Uterus (tissue), 4 donors: ENCODE measurements around the gene VPS35L. TPM values are rescaled to one million over a fixed set of nuclear protein-coding genes. Genes with fewer than 3 reads are reported as not detected.

Experiments used
- DNase-seq, 2 donors: peaks; one replicate each; pipeline ENCODE4 v3.0.0-alpha.2; 2019 to 2020
- H3K27ac ChIP-seq, 2 donors: fragments of 200-600 bp; sonication (generic); 1 replicate in 1 of 2; 2 replicates in 1 of 2; pipeline ENCODE4 v1.5.1; 2016 to 2018
- H3K27me3 ChIP-seq, 2 donors: fragments of 200-600 bp; sonication (generic); one replicate each; pipeline ENCODE4 v1.5.1; 2018 to 2019; ENCODE audit warnings: control low read depth in 1 of 2
- H3K36me3 ChIP-seq, 2 donors: fragments of 200-600 bp; sonication (generic); one replicate each; pipeline ENCODE4 v1.5.1; 2019; ENCODE audit warnings: control low read depth in 1 of 2
- H3K4me1 ChIP-seq, 2 donors: fragments of 200-600 bp; sonication (generic); one replicate each; pipeline ENCODE4 v1.5.1; 2018 to 2019; ENCODE audit warnings: control low read depth in 1 of 2
- H3K4me3 ChIP-seq, 2 donors: fragments of 200-600 bp; sonication (generic); 1 replicate in 1 of 2; 2 replicates in 1 of 2; pipeline ENCODE4 v1.5.1; 2018 to 2019; ENCODE audit warnings: mild to moderate bottlenecking in 1 of 2
- H3K9me3 ChIP-seq, 2 donors: fragments of 200-600 bp; sonication (generic); one replicate each; pipeline ENCODE4 v1.5.1; 2019; ENCODE audit warnings: control low read depth in 1 of 2
- CTCF ChIP-seq, 4 experiments: fragments of 200-600 bp in 2 of 4; fragments of 450-650 bp in 2 of 4; sonication (generic) in 2 of 4; IDR thresholded peaks; one replicate each; pipeline ENCODE4 v1.5.1; 2016 to 2019; ENCODE audit warnings: antibody characterized with exemption in 4 of 4, mild to moderate bottlenecking in 2 of 4, moderate library complexity in 1 of 4
- POLR2A ChIP-seq, 2 donors: fragments of 450-650 bp; IDR thresholded peaks; one replicate each; pipeline ENCODE4 v1.6.1; 2016; ENCODE audit warnings: antibody characterized with exemption in 2 of 2, mild to moderate bottlenecking in 1 of 2, moderate library complexity in 1 of 2
- intact Hi-C: fragments of 100-400 bp; cut with DNase I; formaldehyde crosslinking; loops from one replicate; pipeline ENCODE4 v1.15.1; 2023; ENCODE audit warnings: low total_unique reads
- total RNA-seq, 4 donors: library from RNA; depleted of rRNA in 3 of 4; stranded (reverse); fragments of >200 nt in 3 of 4; gene quantifications; one replicate each; pipeline versions ENCODE4 v1.1.0 to v1.2.4, GENCODE V29; 2014 to 2023
- donor health status: DM: yes; HTN: yes; CAD: no.

The VPS35L gene
- total RNA-seq, 4 donors from 2014 or later: 34.8 to 110 (median 88.2) TPM

GRCh38 chr16:19563377-19563776, 7.9 kb downstream of the VPS35L start:
- Histone ChIP-seq H3K4me3 (no peak overlapping the region), H3K4me1 (no peaks in the 10 kb centered on the region), H3K36me3 (no peaks in the 10 kb centered on the region), H3K9me3 (no peaks in the 10 kb centered on the region), H3K27me3 (no peaks in the 10 kb centered on the region), H3K27ac (no peak overlapping the region)
- intact Hi-C loops: no loop called here
- no peak for DNase-seq
- TF ChIP-seq CTCF (IDR thresholded peaks at IDR 0.05) (no peak), POLR2A (IDR thresholded peaks at IDR 0.05) (no peak)

- no peak for TF ChIP-seq POLR2A (IDR thresholded peaks at IDR 0.05)
- TF ChIP-seq CTCF (IDR thresholded peaks at IDR 0.05): no peak
- Histone ChIP-seq H3K36me3 (no peaks in the 10 kb centered on the region), H3K27ac (no peak overlapping the region), H3K27me3 (no peaks in the 10 kb centered on the region), H3K4me3 (no peak overlapping the region), H3K4me1 (no peaks in the 10 kb centered on the region), H3K9me3 (no peaks in the 10 kb centered on the region)
- intact Hi-C loops: no loop called here
- no peak for DNase-seq
These were observed 10.9 kb downstream of the VPS35L start for GRCh38 chr16:19566362-19566761.

GRCh38 chr16:19567560-19567959, 12.1 kb downstream of the VPS35L start:
- intact Hi-C loops: no loop called here
- TF ChIP-seq CTCF (IDR thresholded peaks at IDR 0.05): no peak
- TF ChIP-seq POLR2A (IDR thresholded peaks at IDR 0.05): no peak
- Histone ChIP-seq H3K36me3 (no peaks in the 10 kb centered on the region), H3K9me3 (no peaks in the 10 kb centered on the region), H3K27ac (no peak overlapping the region), H3K4me3 (no peak overlapping the region), H3K27me3 (no peaks in the 10 kb centered on the region), H3K4me1 (no peaks in the 10 kb centered on the region)
- DNase-seq: no peak

GRCh38 chr16:19573997-19574396, 18.5 kb downstream of the VPS35L start:
- no peak overlapping the region for H3K4me3 ChIP-seq
- H3K27me3 ChIP-seq: no peaks in the 10 kb centered on the region
- no peaks in the 10 kb centered on the region for H3K4me1 ChIP-seq
- H3K27ac ChIP-seq: no peak overlapping the region
- H3K36me3 ChIP-seq: no peaks in the 10 kb centered on the region
- H3K9me3 ChIP-seq: no peaks in the 10 kb centered on the region
- no peak for TF ChIP-seq POLR2A (IDR thresholded peaks at IDR 0.05)
- TF ChIP-seq CTCF (IDR thresholded peaks at IDR 0.05): no peak
- no peak for DNase-seq
- intact Hi-C loops: no loop called here

GRCh38 chr16:19574615-19575014, 19.1 kb downstream of the VPS35L start:
- H3K4me3 ChIP-seq: no peak overlapping the region
- TF ChIP-seq POLR2A (IDR thresholded peaks at IDR 0.05) (no peak), CTCF (IDR thresholded peaks at IDR 0.05) (no peak)
- no peak for DNase-seq
- no peaks in the 10 kb centered on the region for H3K36me3 ChIP-seq
- H3K27ac ChIP-seq: no peak overlapping the region
- H3K9me3 ChIP-seq: no peaks in the 10 kb centered on the region
- no peaks in the 10 kb centered on the region for H3K4me1 ChIP-seq
- intact Hi-C loops: no loop called here
- H3K27me3 ChIP-seq: no peaks in the 10 kb centered on the region
